Inflammatory macrophage treated with lipopolysaccharide for 1 hour (primary cell): ENCODE data around the gene PCDHGB5.
"Not testable (repeated sequence)": the region's sequence is repeated elsewhere in the genome, so short reads cannot be mapped to it uniquely, and the experiment has no call there.

ENCODE experiments used
- DNase-seq, 2 donors: peaks; one replicate each; pipeline ENCODE4 v3.0.0-alpha.2; 2020 to 2022

The PCDHGB5 gene

GRCh38 chr5:141382469-141383294 lies 15.1 kb upstream of the PCDHGB5 start, which contains the start of gene PCDHGA7:
Gene PCDHGA7, plus strand, starts transcription at chr5:141382742. Its CDS starts 158 bp downstream, at chr5:141382900.
- no peak for DNase-seq

GRCh38 chr5:141383345-141383744 lies 14.4 kb upstream of the PCDHGB5 start:
- no peak for DNase-seq

- no peak for DNase-seq
These were observed 13.1 kb upstream of the PCDHGB5 start for GRCh38 chr5:141384471-141385267.

GRCh38 chr5:141387557-141388311 lies 10.0 kb upstream of the PCDHGB5 start, which contains the start of gene PCDHGB4:
Gene PCDHGB4, plus strand, starts transcription at chr5:141387698. Its CDS starts 187 bp downstream, at chr5:141387885.
- DNase-seq = peak; percentile 7 to 14

GRCh38 chr5:141388661-141389060 lies 9.1 kb upstream of the PCDHGB5 start:
- no peak for DNase-seq

- DNase-seq = no peak
These were observed 8.3 kb upstream of the PCDHGB5 start for GRCh38 chr5:141389153-141390042.

- no peak for DNase-seq
These were observed 5.1 kb upstream of the PCDHGB5 start, which contains the start of gene PCDHGA8 for GRCh38 chr5:141392429-141393198. Gene PCDHGA8, plus strand, starts transcription at chr5:141392633. Its CDS starts 181 bp downstream, at chr5:141392814.

- DNase-seq = no peak
These were observed 4.5 kb upstream of the PCDHGB5 start for GRCh38 chr5:141393267-141393666.

- DNase-seq = not testable (repeated sequence)
These were observed 3.2 kb upstream of the PCDHGB5 start for GRCh38 chr5:141394401-141395187.

GRCh38 chr5:141398608-141399007 lies 861 bp downstream of the PCDHGB5 start:
- DNase-seq = no peak

GRCh38 chr5:141399555-141400258 lies 2.0 kb downstream of the PCDHGB5 start:
- DNase-seq = no peak

- peak; percentile 11 to 36 for DNase-seq
These were observed 5.0 kb downstream of the PCDHGB5 start, which contains the start of gene PCDHGA9 for GRCh38 chr5:141402553-141403243. Gene PCDHGA9, plus strand, starts transcription at chr5:141402778. Its CDS starts 175 bp downstream, at chr5:141402953.

GRCh38 chr5:141403387-141403786 lies 5.6 kb downstream of the PCDHGB5 start:
- no peak for DNase-seq

GRCh38 chr5:141407790-141408505 lies 10.2 kb downstream of the PCDHGB5 start, which contains the start of gene PCDHGB6:
Gene PCDHGB6, plus strand, starts transcription at chr5:141408021. Its CDS starts 182 bp downstream, at chr5:141408203.
- DNase-seq = peak; percentile 43 to 54

GRCh38 chr5:141409598-141410306 lies 12.0 kb downstream of the PCDHGB5 start:
- DNase-seq = no peak

- no peak for DNase-seq
These were observed 13.8 kb downstream of the PCDHGB5 start for GRCh38 chr5:141411575-141411974.
